ENCODE measurements around the gene CEP85L. TPM values are rescaled to one million over a fixed set of nuclear protein-coding genes. Genes with fewer than 3 reads are reported as not detected.

CEP85L gene
- total RNA-seq, 4 donors from 2014 or later = 5.3 to 10.5 (median 8.7) TPM

DNA sequence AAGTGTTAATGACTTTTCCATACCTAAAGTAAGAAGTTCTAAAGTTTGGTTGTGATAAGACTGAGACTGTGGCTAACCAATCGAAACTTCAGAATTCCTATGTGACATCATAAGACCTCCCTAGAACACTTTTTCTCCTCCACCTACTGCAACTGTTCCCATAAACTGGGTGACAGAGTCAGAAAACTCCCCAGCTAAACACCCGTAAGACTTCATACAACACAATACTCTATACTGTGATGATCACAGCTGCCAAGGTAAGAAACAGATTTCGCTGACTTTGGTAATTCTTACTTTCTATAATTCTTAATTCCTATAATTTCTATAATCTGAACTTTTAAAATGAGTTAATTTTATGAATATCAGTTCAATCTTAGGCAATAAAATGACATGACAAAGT is 103.3 kb downstream of the CEP85L start, which contains the start of gene PLN:
Gene PLN, plus strand, starts transcription at position 161 of the 400 bp plus-strand sequence. CDS start 10,626 bp downstream, outside the sequence.
- peak within 1 kb of the TSS; percentile 1 to 31 (median 18) for H3K4me3 ChIP-seq
- H3K36me3 ChIP-seq = no peaks in the 10 kb centered on the region
- H3K9me3 ChIP-seq = no peaks in the 10 kb centered on the region
- 72 to 87% methylated on average over 3 of the region's 3 CpGs for WGBS, 2 donors (ENCODE audit: low coverage in 1 of 2)
- H3K27me3 ChIP-seq = no peaks in the 10 kb centered on the region
- in situ Hi-C loops (cut with MboI; ENCODE audit: low pct_ligation_motif_present in 1 of 4, low pct_unique_long_range_greater_than_20kb in 1 of 4, low sequenced_read_pairs in 3 of 4) = no loop called here
- H3K27ac ChIP-seq = peak within 1 kb of the TSS; percentile 58 to 72 (median 66)
- intact Hi-C loops (cut with DNase I; ENCODE audit: low total_unique reads) = no loop called here
- TF ChIP-seq POLR2AphosphoS5 (IDR thresholded peaks at IDR 0.05) = peak; percentile 51 to 85 (median 81)
- TF ChIP-seq CTCF (IDR thresholded peaks at IDR 0.05) = no peak
- no peak for TF ChIP-seq EP300 (IDR thresholded peaks at IDR 0.05; ENCODE audit: low read depth)
- TF ChIP-seq POLR2A (IDR thresholded peaks at IDR 0.05) = peak; percentile 48
- peaks cover 0 to 15% (median 0%) of the 10 kb centered on the region in 4 donors for H3K4me1 ChIP-seq
- no peak for DNase-seq

DNA sequence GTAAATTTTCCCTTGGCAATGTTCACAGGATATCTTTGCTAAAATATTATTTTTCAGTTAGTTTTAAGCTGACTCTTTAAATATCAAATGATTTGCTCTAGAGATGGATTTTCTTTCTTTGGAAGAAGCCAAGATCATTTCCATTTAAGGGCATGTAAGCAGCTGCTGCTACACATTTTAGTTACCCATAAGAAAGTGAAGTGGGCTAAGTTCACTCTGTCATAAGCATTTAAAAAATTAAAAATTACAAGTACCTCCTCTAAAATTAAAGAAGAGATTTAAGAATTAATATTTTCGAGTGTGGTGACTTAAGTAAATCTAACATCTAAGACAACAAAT is 104.5 kb downstream of the CEP85L start:
- no peaks in the 10 kb centered on the region for H3K27me3 ChIP-seq
- H3K4me3 ChIP-seq = no peak overlapping the region
- no peak for DNase-seq
- intact Hi-C loops (cut with DNase I; ENCODE audit: low total_unique reads) (no loop called here), in situ Hi-C loops (cut with MboI; ENCODE audit: low pct_ligation_motif_present in 1 of 4, low pct_unique_long_range_greater_than_20kb in 1 of 4, low sequenced_read_pairs in 3 of 4) (no loop called here)
- no peaks in the 10 kb centered on the region for H3K9me3 ChIP-seq
- TF ChIP-seq CTCF (IDR thresholded peaks at IDR 0.05) (no peak), EP300 (IDR thresholded peaks at IDR 0.05; ENCODE audit: low read depth) (no peak), POLR2AphosphoS5 (IDR thresholded peaks at IDR 0.05) (no peak), POLR2A (IDR thresholded peaks at IDR 0.05) (no peak)
- peak overlapping the region; percentile 58 to 72 (median 66) for H3K27ac ChIP-seq
- WGBS, 2 donors (ENCODE audit: low coverage in 1 of 2) = 53 to 83% methylated on average over 1 of the region's 1 CpG
- H3K36me3 ChIP-seq = no peaks in the 10 kb centered on the region
- H3K4me1 ChIP-seq = peaks cover 0 to 5% (median 0%) of the 10 kb centered on the region in 4 donors

DNA sequence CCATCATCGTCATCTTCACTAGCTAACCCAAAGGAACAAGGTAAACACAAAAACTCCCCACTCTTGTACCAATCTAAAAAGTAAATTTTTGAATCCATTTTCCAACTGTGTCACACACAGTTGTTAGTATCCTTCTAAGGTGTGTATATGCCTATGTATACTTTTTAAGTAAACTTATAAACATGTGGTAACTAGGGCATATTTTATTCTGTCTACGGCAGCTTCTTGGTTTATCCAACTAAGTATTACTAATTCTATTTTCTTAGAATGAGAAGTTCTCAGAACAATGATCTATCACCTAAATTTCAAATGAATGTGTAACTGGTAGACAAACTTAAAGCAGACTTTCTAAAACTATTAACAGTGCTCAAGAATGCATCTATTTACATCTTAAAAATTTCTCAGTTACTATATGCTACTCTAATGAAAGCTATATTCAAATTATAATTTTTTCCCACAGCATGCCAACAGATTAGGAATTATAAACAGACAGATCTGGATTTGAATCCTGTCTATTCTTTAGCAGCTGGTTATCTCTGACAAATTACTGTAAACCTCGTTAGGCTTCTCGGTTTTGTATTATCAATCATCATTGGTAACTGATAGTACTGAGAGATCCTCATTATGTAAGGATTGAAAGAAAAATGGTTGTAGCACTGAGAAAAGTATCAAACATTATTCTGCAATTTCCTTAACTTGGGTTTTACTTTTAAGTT is 105.1 kb downstream of the CEP85L start:
- TF ChIP-seq EP300 (IDR thresholded peaks at IDR 0.05; ENCODE audit: low read depth) (no peak), POLR2A (IDR thresholded peaks at IDR 0.05) (no peak), POLR2AphosphoS5 (IDR thresholded peaks at IDR 0.05) (no peak), CTCF (IDR thresholded peaks at IDR 0.05) (no peak)
- peak overlapping the region; percentile 58 to 72 (median 66) for H3K27ac ChIP-seq
- intact Hi-C loops (cut with DNase I; ENCODE audit: low total_unique reads) (no loop called here), in situ Hi-C loops (cut with MboI; ENCODE audit: low pct_ligation_motif_present in 1 of 4, low pct_unique_long_range_greater_than_20kb in 1 of 4, low sequenced_read_pairs in 3 of 4) (no loop called here)
- no peaks in the 10 kb centered on the region for H3K36me3 ChIP-seq
- H3K9me3 ChIP-seq = no peaks in the 10 kb centered on the region
- H3K4me3 ChIP-seq = no peak overlapping the region
- H3K27me3 ChIP-seq = no peaks in the 10 kb centered on the region
- H3K4me1 ChIP-seq = peaks cover 0 to 3% (median 0%) of the 10 kb centered on the region in 4 donors
- 68 to 72% methylated on average over 4 of the region's 4 CpGs for WGBS, 2 donors (ENCODE audit: low coverage in 1 of 2)
- no peak for DNase-seq

DNA sequence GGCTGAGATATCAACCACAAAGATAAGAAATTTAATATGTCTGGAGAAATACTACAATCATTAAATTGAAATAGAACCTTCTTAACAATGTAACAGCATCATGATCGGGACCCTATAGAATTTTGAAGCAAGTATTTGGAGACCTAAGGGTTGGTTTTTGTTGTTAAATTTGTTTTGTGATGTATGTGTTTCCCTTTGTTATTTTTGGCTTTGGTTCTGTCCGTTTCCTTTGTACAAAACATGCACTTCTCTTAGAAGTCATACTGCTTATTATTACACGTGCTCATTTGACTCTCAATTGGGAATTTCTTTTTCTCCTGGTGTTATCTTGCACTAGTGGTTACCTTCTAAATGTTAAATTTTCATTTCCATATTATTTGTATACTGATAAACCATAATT is 107.3 kb downstream of the CEP85L start:
- no peak for TF ChIP-seq CTCF (IDR thresholded peaks at IDR 0.05)
- TF ChIP-seq EP300 (IDR thresholded peaks at IDR 0.05; ENCODE audit: low read depth) = no peak
- no peak for TF ChIP-seq POLR2A (IDR thresholded peaks at IDR 0.05)
- no peak for TF ChIP-seq POLR2AphosphoS5 (IDR thresholded peaks at IDR 0.05)
- Histone ChIP-seq H3K9me3 (no peaks in the 10 kb centered on the region), H3K4me1 (peaks cover 0 to 7% (median 0%) of the 10 kb centered on the region in 4 donors), H3K27ac (peak overlapping the region in 1 of 4 donors; percentile 10), H3K36me3 (no peaks in the 10 kb centered on the region), H3K4me3 (no peak overlapping the region), H3K27me3 (no peaks in the 10 kb centered on the region)
- 80 to 86% methylated on average over 3 of the region's 3 CpGs for WGBS, 2 donors (ENCODE audit: low coverage in 1 of 2)
- intact Hi-C loops (cut with DNase I; ENCODE audit: low total_unique reads) = no loop called here
- in situ Hi-C loops (cut with MboI; ENCODE audit: low pct_ligation_motif_present in 1 of 4, low pct_unique_long_range_greater_than_20kb in 1 of 4, low sequenced_read_pairs in 3 of 4) = no loop called here
- DNase-seq = no peak

Measured in transverse colon (tissue), 4 donors.